SK-N-SH treated with all-trans-retinoic acid at 6 μM for 48 hours (cell line): ENCODE data around the gene CHRNA7.

ENCODE experiments used
- ATAC-seq: fragments of 200-7000 bp; cut with Tn5 transposase; 3 replicates; pipeline ENCODE4 v1.9.1; 2020; ENCODE audit warnings: mild to moderate bottlenecking, moderate library complexity
- ARNTL ChIP-seq: fragments of 450-650 bp; formaldehyde crosslinking; IDR thresholded peaks from 2 replicates; pipeline ENCODE4 v1.5.0; 2020; ENCODE audit warnings: low read depth, mild to moderate bottlenecking, moderate library complexity, borderline replicate concordance
- BACH2 ChIP-seq: fragments of 250-450 bp; sonication (Bioruptor Pico); IDR thresholded peaks from 2 replicates; pipeline ENCODE4 v1.9.0; 2021; ENCODE audit warnings: mild to moderate bottlenecking, borderline replicate concordance
- CSDC2 ChIP-seq: fragments of 250-450 bp; sonication (Bioruptor Pico); IDR thresholded peaks from 2 replicates; pipeline ENCODE4 v1.5.0; 2020; ENCODE audit warnings: mild to moderate bottlenecking, moderate library complexity
- CSRNP3 ChIP-seq: fragments of 250-450 bp; sonication (Bioruptor Pico); IDR thresholded peaks from 2 replicates; pipeline ENCODE4 v1.5.1; 2021; ENCODE audit warnings: mild to moderate bottlenecking, moderate library complexity
- ESRRG ChIP-seq: fragments of 250-450 bp; sonication (Bioruptor Pico); IDR thresholded peaks from 2 replicates; pipeline ENCODE4 v1.6.1; 2021; ENCODE audit warnings: mild to moderate bottlenecking
- OSR1 ChIP-seq: fragments of 250-450 bp; sonication (Bioruptor Pico); IDR thresholded peaks from 2 replicates; pipeline ENCODE4 v1.8.0; 2022; ENCODE audit warnings: moderate library complexity, mild to moderate bottlenecking, inconsistent platforms
- PPARA ChIP-seq: fragments of 250-450 bp; sonication (Bioruptor Pico); IDR thresholded peaks from 2 replicates; pipeline ENCODE4 v1.5.0; 2020; ENCODE audit warnings: mild to moderate bottlenecking, borderline replicate concordance
- RARB ChIP-seq: fragments of 250-450 bp; sonication (Bioruptor Pico); IDR thresholded peaks from 2 replicates; pipeline ENCODE4 v1.8.0; 2021; ENCODE audit warnings: mild to moderate bottlenecking, moderate library complexity
- SNAI2 ChIP-seq: fragments of 250-450 bp; sonication (Bioruptor Pico); IDR thresholded peaks from 2 replicates; pipeline ENCODE4 v1.5.0; 2020; ENCODE audit warnings: mild to moderate bottlenecking, moderate library complexity
- TCF4 ChIP-seq: fragments of 250-450 bp; sonication (Bioruptor Pico); IDR thresholded peaks from 2 replicates; pipeline ENCODE4 v1.8.0; 2021; ENCODE audit warnings: mild to moderate bottlenecking, moderate library complexity, borderline replicate concordance
- TOX ChIP-seq: fragments of 250-450 bp; sonication (Bioruptor Pico); IDR thresholded peaks from 2 replicates; pipeline ENCODE4 v1.8.0; 2021; ENCODE audit warnings: mild to moderate bottlenecking, moderate library complexity, borderline replicate concordance
- TSHZ2 ChIP-seq: fragments of 250-450 bp; sonication (Bioruptor Pico); IDR thresholded peaks from 2 replicates; pipeline ENCODE4 v1.5.0; 2020; ENCODE audit warnings: mild to moderate bottlenecking, moderate library complexity
- ZC3H10 ChIP-seq: fragments of 250-450 bp; sonication (Bioruptor Pico); IDR thresholded peaks from 2 replicates; pipeline ENCODE4 v1.5.1; 2021; ENCODE audit warnings: mild to moderate bottlenecking, moderate library complexity
- ZFP3 ChIP-seq: fragments of 250-450 bp; sonication (Bioruptor Pico); IDR thresholded peaks from 2 replicates; pipeline ENCODE4 v1.5.0; 2020; ENCODE audit warnings: mild to moderate bottlenecking, moderate library complexity
- ZFP30 ChIP-seq: fragments of 450-650 bp; formaldehyde crosslinking; IDR thresholded peaks from 2 replicates; pipeline ENCODE4 v1.5.0; 2022; ENCODE audit warnings: mild to moderate bottlenecking, moderate library complexity
- ZNF70 ChIP-seq: fragments of 450-650 bp; formaldehyde crosslinking; IDR thresholded peaks from 2 replicates; pipeline ENCODE4 v1.5.0; 2020; ENCODE audit warnings: mild to moderate bottlenecking, moderate library complexity
- TF ChIP-seq, protein P1 (sequence below): fragments of 250-450 bp; sonication (Bioruptor Pico); IDR thresholded peaks from 2 replicates; pipeline ENCODE4 v1.5.1; 2020; ENCODE audit warnings: low read depth, mild to moderate bottlenecking, moderate library complexity
- TF ChIP-seq, protein P2 (sequence below): fragments of 250-450 bp; sonication (Bioruptor Pico); IDR thresholded peaks from 2 replicates; pipeline ENCODE4 v1.8.0; 2021; ENCODE audit warnings: low read depth, mild to moderate bottlenecking, moderate library complexity, borderline replicate concordance
- TF ChIP-seq, protein P3 (sequence below): fragments of 250-450 bp; sonication (Bioruptor Pico); IDR thresholded peaks from 2 replicates; pipeline ENCODE4 v1.8.0; 2020; ENCODE audit warnings: mild to moderate bottlenecking, moderate library complexity, borderline replicate concordance

The CHRNA7 gene

GRCh38 chr15:32034106-32034505 is 3.8 kb downstream of the CHRNA7 start:
- ATAC-seq: no peak
- TF ChIP-seq ARNTL (CRISPR knock-in tag) (no peak), SNAI2 (CRISPR knock-in tag) (no peak), RARB (CRISPR knock-in tag) (no peak), ZFP3 (CRISPR knock-in tag) (no peak), BACH2 (CRISPR knock-in tag) (no peak)
- TF ChIP-seq, protein P1, sequence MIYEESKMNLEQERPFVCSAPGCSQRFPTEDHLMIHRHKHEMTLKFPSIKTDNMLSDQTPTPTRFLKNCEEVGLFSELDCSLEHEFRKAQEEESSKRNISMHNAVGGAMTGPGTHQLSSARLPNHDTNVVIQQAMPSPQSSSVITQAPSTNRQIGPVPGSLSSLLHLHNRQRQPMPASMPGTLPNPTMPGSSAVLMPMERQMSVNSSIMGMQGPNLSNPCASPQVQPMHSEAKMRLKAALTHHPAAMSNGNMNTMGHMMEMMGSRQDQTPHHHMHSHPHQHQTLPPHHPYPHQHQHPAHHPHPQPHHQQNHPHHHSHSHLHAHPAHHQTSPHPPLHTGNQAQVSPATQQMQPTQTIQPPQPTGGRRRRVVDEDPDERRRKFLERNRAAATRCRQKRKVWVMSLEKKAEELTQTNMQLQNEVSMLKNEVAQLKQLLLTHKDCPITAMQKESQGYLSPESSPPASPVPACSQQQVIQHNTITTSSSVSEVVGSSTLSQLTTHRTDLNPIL (CRISPR knock-in tag): no peak
- TF ChIP-seq, all 23 proteins: peak for 0

- no peak for ATAC-seq
- TF ChIP-seq OSR1 (no peak), CSRNP3 (CRISPR knock-in tag) (no peak)
- TF ChIP-seq, protein P1 (CRISPR knock-in tag): no peak
Measured at GRCh38 chr15:32035285-32035684, 5.0 kb downstream of the CHRNA7 start.

DNA sequence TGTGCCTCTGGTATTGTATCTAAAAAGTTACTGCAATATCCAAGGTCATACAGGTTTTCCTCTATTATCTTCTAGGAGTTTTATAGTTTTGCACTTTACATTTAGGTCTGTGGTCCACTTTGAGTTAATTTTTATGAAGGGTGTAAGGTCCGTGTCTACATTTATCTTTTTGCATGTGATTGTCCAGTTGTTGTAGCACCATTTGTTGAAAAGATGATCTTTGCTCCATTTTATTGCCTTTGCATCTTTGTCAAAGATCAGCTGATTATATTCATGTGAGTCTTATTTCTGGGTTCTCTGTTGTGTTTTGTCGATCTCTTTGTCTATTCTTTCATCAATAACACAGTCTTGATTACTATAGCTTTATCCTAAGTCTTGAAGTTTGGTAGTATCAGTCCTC is 6.7 kb downstream of the CHRNA7 start:
- TF ChIP-seq ZNF70 (CRISPR knock-in tag) (no peak), ESRRG (CRISPR knock-in tag) (no peak), CSDC2 (CRISPR knock-in tag) (no peak), PPARA (no peak), OSR1 (no peak), SNAI2 (CRISPR knock-in tag) (no peak), ZFP30 (CRISPR knock-in tag) (no peak), TOX (CRISPR knock-in tag) (no peak), TSHZ2 (CRISPR knock-in tag) (no peak)
- TF ChIP-seq, protein P2, sequence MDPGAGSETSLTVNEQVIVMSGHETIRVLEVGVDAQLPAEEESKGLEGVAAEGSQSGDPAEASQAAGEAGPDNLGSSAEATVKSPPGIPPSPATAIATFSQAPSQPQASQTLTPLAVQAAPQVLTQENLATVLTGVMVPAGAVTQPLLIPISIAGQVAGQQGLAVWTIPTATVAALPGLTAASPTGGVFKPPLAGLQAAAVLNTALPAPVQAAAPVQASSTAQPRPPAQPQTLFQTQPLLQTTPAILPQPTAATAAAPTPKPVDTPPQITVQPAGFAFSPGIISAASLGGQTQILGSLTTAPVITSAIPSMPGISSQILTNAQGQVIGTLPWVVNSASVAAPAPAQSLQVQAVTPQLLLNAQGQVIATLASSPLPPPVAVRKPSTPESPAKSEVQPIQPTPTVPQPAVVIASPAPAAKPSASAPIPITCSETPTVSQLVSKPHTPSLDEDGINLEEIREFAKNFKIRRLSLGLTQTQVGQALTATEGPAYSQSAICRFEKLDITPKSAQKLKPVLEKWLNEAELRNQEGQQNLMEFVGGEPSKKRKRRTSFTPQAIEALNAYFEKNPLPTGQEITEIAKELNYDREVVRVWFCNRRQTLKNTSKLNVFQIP: no peak
- no peak for ATAC-seq

GRCh38 chr15:32041294-32041693 is 11.0 kb downstream of the CHRNA7 start:
- no peak for ATAC-seq
- no peak for TF ChIP-seq ZC3H10 (CRISPR knock-in tag)
- TF ChIP-seq, protein P3, sequence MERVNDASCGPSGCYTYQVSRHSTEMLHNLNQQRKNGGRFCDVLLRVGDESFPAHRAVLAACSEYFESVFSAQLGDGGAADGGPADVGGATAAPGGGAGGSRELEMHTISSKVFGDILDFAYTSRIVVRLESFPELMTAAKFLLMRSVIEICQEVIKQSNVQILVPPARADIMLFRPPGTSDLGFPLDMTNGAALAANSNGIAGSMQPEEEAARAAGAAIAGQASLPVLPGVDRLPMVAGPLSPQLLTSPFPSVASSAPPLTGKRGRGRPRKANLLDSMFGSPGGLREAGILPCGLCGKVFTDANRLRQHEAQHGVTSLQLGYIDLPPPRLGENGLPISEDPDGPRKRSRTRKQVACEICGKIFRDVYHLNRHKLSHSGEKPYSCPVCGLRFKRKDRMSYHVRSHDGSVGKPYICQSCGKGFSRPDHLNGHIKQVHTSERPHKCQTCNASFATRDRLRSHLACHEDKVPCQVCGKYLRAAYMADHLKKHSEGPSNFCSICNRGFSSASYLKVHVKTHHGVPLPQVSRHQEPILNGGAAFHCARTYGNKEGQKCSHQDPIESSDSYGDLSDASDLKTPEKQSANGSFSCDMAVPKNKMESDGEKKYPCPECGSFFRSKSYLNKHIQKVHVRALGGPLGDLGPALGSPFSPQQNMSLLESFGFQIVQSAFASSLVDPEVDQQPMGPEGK: no peak
- TF ChIP-seq ESRRG (CRISPR knock-in tag): no peak
- TF ChIP-seq TCF4: no peak
- no peak for TF ChIP-seq PPARA
- no peak for TF ChIP-seq SNAI2 (CRISPR knock-in tag)
- TF ChIP-seq ZNF70 (CRISPR knock-in tag): no peak
- no peak for TF ChIP-seq TOX (CRISPR knock-in tag)
- TF ChIP-seq, all 23 proteins: peak for 0
